Neuronal stem cell (in vitro differentiated cells): Measurements from ENCODE around the gene SNAI3.

ENCODE experiments used
- DNase-seq: peaks from one replicate; pipeline ENCODE4 v3.0.0-alpha.2; 2013; ENCODE audit warnings: low spot score
- H2AFZ ChIP-seq: one replicate; pipeline ENCODE4 v1.6.1; 2013; ENCODE audit warnings: mild to moderate bottlenecking, low read length, inconsistent platforms
- H2AK5ac ChIP-seq: 2 replicates; pipeline ENCODE4 v1.6.1; 2013; ENCODE audit warnings: low read depth, mild to moderate bottlenecking, inconsistent platforms, low read length, moderate library complexity, mixed read lengths
- H2BK120ac ChIP-seq: 2 replicates; pipeline ENCODE4 v1.6.1; 2013; ENCODE audit warnings: low read depth, mild to moderate bottlenecking, inconsistent platforms, low read length, moderate library complexity, mixed read lengths
- H2BK12ac ChIP-seq: one replicate; pipeline ENCODE4 v1.6.1; 2013; ENCODE audit warnings: low read length, inconsistent platforms
- H2BK15ac ChIP-seq: 2 replicates; pipeline ENCODE4 v1.6.1; 2013; ENCODE audit warnings: mild to moderate bottlenecking, low read length, inconsistent platforms, mixed read lengths
- H2BK5ac ChIP-seq: one replicate; pipeline ENCODE4 v1.6.1; 2013; ENCODE audit warnings: inconsistent platforms, mild to moderate bottlenecking, low read length, moderate library complexity
- H3K14ac ChIP-seq: one replicate; pipeline ENCODE4 v1.6.1; 2013; ENCODE audit warnings: low read length, inconsistent platforms
- H3K18ac ChIP-seq: 2 replicates; pipeline ENCODE4 v1.6.1; 2013; ENCODE audit warnings: low read length, inconsistent platforms
- H3K23ac ChIP-seq: 2 replicates; pipeline ENCODE4 v1.6.1; 2013; ENCODE audit warnings: low read depth, mild to moderate bottlenecking, mixed read lengths, low read length, inconsistent platforms; ENCODE audit not compliant: poor library complexity
- H3K27ac ChIP-seq: replicated peaks from 3 replicates; pipeline ENCODE4 v1.5.1; 2013; ENCODE audit warnings: low read length, inconsistent platforms
- H3K27me3 ChIP-seq, 3 experiments: 2 replicates each; pipeline ENCODE4 v1.6.1; 2013; ENCODE audit warnings: low read length in 3 of 3, mild to moderate bottlenecking in 2 of 3, inconsistent platforms in 1 of 3, low read depth in 1 of 3, mixed read lengths in 1 of 3, moderate library complexity in 1 of 3; ENCODE audit not compliant: control insufficient read depth in 3 of 3, insufficient read depth in 3 of 3
- H3K36me3 ChIP-seq, 2 donors: replicated peaks in 1 of 2; 2 replicates each; pipeline ENCODE4 v1.6.1; 2013; ENCODE audit warnings: low read length in 2 of 2; ENCODE audit not compliant: control insufficient read depth in 2 of 2, insufficient read depth in 2 of 2
- H3K4ac ChIP-seq: 2 replicates; pipeline ENCODE4 v1.6.1; 2013; ENCODE audit warnings: inconsistent platforms, mild to moderate bottlenecking, low read length, moderate library complexity
- H3K4me1 ChIP-seq, 2 donors: 1 replicate in 1 of 2; 2 replicates in 1 of 2; pipeline ENCODE4 v1.6.1; 2013; ENCODE audit warnings: low read length in 2 of 2, low read depth in 1 of 2; ENCODE audit not compliant: control insufficient read depth in 2 of 2, insufficient read depth in 1 of 2
- H3K4me2 ChIP-seq: one replicate; pipeline ENCODE4 v1.6.1; 2013; ENCODE audit warnings: mild to moderate bottlenecking, low read length, inconsistent platforms; ENCODE audit not compliant: insufficient read depth, poor library complexity, severe bottlenecking
- H3K4me3 ChIP-seq, 2 donors: 2 replicates each; pipeline ENCODE4 v1.5.1; 2013; ENCODE audit warnings: low read length in 2 of 2, mild to moderate bottlenecking in 2 of 2, inconsistent platforms in 1 of 2, moderate library complexity in 1 of 2
- H3K79me1 ChIP-seq: one replicate; pipeline ENCODE4 v1.6.1; 2013; ENCODE audit warnings: low read depth, mild to moderate bottlenecking, inconsistent platforms, low read length, moderate library complexity
- H3K9ac ChIP-seq: one replicate; pipeline ENCODE4 v1.6.1; 2013; ENCODE audit warnings: mild to moderate bottlenecking, low read depth, low read length, inconsistent platforms; ENCODE audit not compliant: poor library complexity
- H3K9me3 ChIP-seq, 2 donors: replicated peaks in 1 of 2; 2 replicates each; pipeline versions ENCODE3 to v1.6.1; 2013; ENCODE audit warnings: low read length in 2 of 2, mild to moderate bottlenecking in 2 of 2, inconsistent platforms in 1 of 2, low read depth in 1 of 2, mixed read lengths in 1 of 2, moderate library complexity in 1 of 2; ENCODE audit not compliant: control insufficient read depth in 2 of 2, insufficient read depth in 1 of 2
- H4K8ac ChIP-seq: one replicate; pipeline ENCODE4 v1.6.1; 2013; ENCODE audit warnings: low read depth, mild to moderate bottlenecking, inconsistent platforms, low read length, moderate library complexity
- H4K91ac ChIP-seq: one replicate; pipeline ENCODE4 v1.6.1; 2013; ENCODE audit warnings: low read length, low read depth, mild to moderate bottlenecking, inconsistent platforms; ENCODE audit not compliant: poor library complexity
- WGBS, 2 donors: extraction: QIAGEN DNeasy Blood & Tissue Kit; methylation state at CpG; one replicate each; pipeline ENCODE4 v1.1.7; 2013; ENCODE audit warnings: missing lambda C conversion rate in 2 of 2, mixed read lengths in 1 of 2; ENCODE audit not compliant: insufficient read length in 2 of 2, insufficient replicate concordance in 1 of 2; ENCODE audit errors: extremely low coverage in 2 of 2; 5-methylcytosine and 5-hydroxymethylcytosine counted together

Gene SNAI3

GRCh38 chr16:88631920-88632586 lies 54.3 kb downstream of the SNAI3 start:
- Histone ChIP-seq H3K4me1 (peaks cover 0 to 11% of the 10 kb centered on the region in 2 donors), H3K18ac (no peak overlapping the region), H3K23ac (peak overlapping the region; percentile 55), H3K27ac (no peak overlapping the region), H3K4me3 (no peak overlapping the region), H2BK12ac (no peak overlapping the region), H3K79me1 (peaks cover 6% of the 10 kb centered on the region), H2AK5ac (no peak overlapping the region), H3K14ac (no peak overlapping the region), H3K36me3 (peaks cover 40 to 66% of the 10 kb centered on the region in 2 donors), H2BK5ac (peak overlapping the region; percentile 66), H2BK15ac (no peak overlapping the region), H2BK120ac (no peak overlapping the region), H2AFZ (no peak overlapping the region), H4K91ac (no peak overlapping the region), H3K27me3 (peaks cover 0 to 17% (median 0%) of the 10 kb centered on the region in 3 experiments), H4K8ac (no peak overlapping the region), H3K9me3 (peaks cover 0 to 1% of the 10 kb centered on the region in 2 donors), H3K4me2 (no peak overlapping the region), H3K9ac (no peak overlapping the region), H3K4ac (no peak overlapping the region)
- no peak for DNase-seq
- no CpG with 5 or more reads among the region's 30 CpGs for whole genome bisulfite sequencing, 2 donors

DNA sequence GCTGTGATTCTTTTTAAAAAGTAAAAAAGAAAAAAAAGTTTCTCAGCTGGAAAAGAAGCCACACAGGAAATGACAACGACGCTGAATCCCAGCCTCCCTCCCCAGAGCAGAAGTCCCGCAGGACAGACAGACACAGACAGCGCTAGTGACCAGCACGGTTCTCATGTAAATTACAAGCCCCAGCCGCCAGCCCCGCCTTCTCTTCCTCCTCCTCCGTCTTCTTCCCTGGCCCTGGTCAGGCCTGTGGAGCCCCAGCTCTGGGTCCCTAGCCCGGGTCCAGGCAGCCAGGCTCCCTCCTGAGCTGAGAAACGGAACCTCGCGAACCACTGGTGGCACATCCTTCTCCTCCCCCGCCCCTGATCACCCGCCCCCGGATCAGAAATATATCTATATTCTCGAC lies 54.9 kb downstream of the SNAI3 start:
- Histone ChIP-seq H3K36me3 (peaks cover 43 to 72% of the 10 kb centered on the region in 2 donors), H3K4me1 (peaks cover 0 to 11% of the 10 kb centered on the region in 2 donors), H2BK15ac (no peak overlapping the region), H3K14ac (no peak overlapping the region), H2AFZ (no peak overlapping the region), H3K4me3 (no peak overlapping the region), H3K9me3 (peaks cover 0 to 1% of the 10 kb centered on the region in 2 donors), H3K27me3 (peaks cover 0 to 17% (median 0%) of the 10 kb centered on the region in 3 experiments), H3K23ac (no peak overlapping the region), H3K9ac (no peak overlapping the region), H2AK5ac (no peak overlapping the region), H3K18ac (no peak overlapping the region), H3K27ac (no peak overlapping the region), H3K4ac (no peak overlapping the region), H2BK12ac (no peak overlapping the region), H4K91ac (no peak overlapping the region), H3K4me2 (no peak overlapping the region), H2BK5ac (no peak overlapping the region), H3K79me1 (peaks cover 6% of the 10 kb centered on the region), H2BK120ac (no peak overlapping the region), H4K8ac (no peak overlapping the region)
- WGBS, 2 donors = no CpG with 5 or more reads among the region's 16 CpGs
- no peak for DNase-seq

DNA sequence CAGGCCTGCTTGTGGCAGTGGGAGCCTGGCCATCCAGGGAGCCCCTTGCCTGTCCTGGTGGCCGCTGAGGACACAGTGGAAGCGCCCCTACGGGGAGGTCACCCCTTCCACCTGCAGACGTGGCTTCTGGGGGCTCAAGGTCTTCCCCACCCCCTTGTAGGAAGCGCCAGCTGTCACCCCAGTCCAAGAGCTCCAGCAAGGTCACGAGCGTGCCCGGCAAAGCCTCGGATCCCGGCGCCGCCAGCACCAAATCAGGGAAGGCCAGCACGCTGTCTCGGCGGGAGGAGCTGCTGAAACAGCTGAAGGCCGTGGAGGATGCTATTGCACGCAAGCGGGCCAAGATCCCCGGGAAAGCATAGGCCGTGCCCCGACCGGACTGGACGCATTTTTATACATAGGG lies 55.4 kb downstream of the SNAI3 start:
- Histone ChIP-seq H3K9ac (no peak overlapping the region), H3K4me3 (no peak overlapping the region), H3K27ac (no peak overlapping the region), H4K91ac (no peak overlapping the region), H3K9me3 (peaks cover 0 to 1% of the 10 kb centered on the region in 2 donors), H4K8ac (no peak overlapping the region), H3K4me2 (no peak overlapping the region), H2AK5ac (no peak overlapping the region), H3K79me1 (peaks cover 6% of the 10 kb centered on the region), H3K36me3 (peaks cover 43 to 76% of the 10 kb centered on the region in 2 donors), H3K23ac (no peak overlapping the region), H2BK5ac (no peak overlapping the region), H3K4me1 (peaks cover 0 to 11% of the 10 kb centered on the region in 2 donors), H2BK15ac (no peak overlapping the region), H3K14ac (no peak overlapping the region), H3K27me3 (peaks cover 0 to 17% (median 0%) of the 10 kb centered on the region in 3 experiments), H2BK120ac (no peak overlapping the region), H3K4ac (no peak overlapping the region), H2BK12ac (no peak overlapping the region), H2AFZ (no peak overlapping the region), H3K18ac (no peak overlapping the region)
- no CpG with 5 or more reads among the region's 23 CpGs for WGBS, 2 donors
- no peak for DNase-seq

DNA sequence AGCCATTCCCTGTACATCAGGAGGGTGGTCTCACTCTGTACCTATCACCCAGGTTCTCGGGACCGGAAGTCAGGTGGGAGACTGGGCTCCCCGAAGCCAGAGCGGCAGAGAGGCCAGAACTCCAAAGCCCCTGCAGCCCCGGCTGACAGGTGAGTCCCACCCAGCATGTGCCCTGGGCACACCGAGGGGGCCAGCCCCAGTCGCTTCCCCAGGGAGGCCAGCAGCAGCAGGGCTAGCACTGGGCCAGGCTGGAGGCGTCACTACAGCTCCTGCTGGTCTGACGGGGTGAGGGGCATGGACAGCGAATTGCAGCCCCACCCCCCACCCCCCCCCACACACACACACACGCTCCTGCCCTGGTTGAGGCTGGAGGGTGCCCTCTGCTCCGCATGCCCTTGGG lies 55.9 kb downstream of the SNAI3 start:
- Histone ChIP-seq H3K79me1 (peaks cover 6% of the 10 kb centered on the region), H3K23ac (no peak overlapping the region), H3K36me3 (peaks cover 43 to 80% of the 10 kb centered on the region in 2 donors), H2BK12ac (no peak overlapping the region), H4K8ac (no peak overlapping the region), H3K9me3 (peaks cover 0 to 1% of the 10 kb centered on the region in 2 donors), H2AK5ac (no peak overlapping the region), H3K4me3 (no peak overlapping the region), H3K14ac (no peak overlapping the region), H2AFZ (no peak overlapping the region), H2BK15ac (no peak overlapping the region), H3K18ac (no peak overlapping the region), H3K27ac (no peak overlapping the region), H3K9ac (no peak overlapping the region), H3K27me3 (peaks cover 0 to 15% (median 0%) of the 10 kb centered on the region in 3 experiments), H3K4ac (no peak overlapping the region), H4K91ac (no peak overlapping the region), H2BK5ac (no peak overlapping the region), H3K4me2 (no peak overlapping the region), H2BK120ac (no peak overlapping the region), H3K4me1 (peaks cover 0 to 11% of the 10 kb centered on the region in 2 donors)
- no peak for DNase-seq
- no CpG with 5 or more reads among the region's 12 CpGs for WGBS, 2 donors
